ENCODE results near the gene FERMT3.
A peak's percentile ranks its signal among the peaks of the same experiment; 100 is the strongest.
"Not testable (repeated sequence)": the region's sequence is repeated elsewhere in the genome, so short reads cannot be mapped to it uniquely, and the experiment has no call there.

FERMT3 gene

GRCh38 chr11:64206457-64207255, at the start of gene FERMT3:
Gene FERMT3, plus strand, starts transcription at chr11:64206721. Its CDS starts 644 bp downstream, at chr11:64207365.
- peak; percentile 76 for DNase-seq (ENCODE audit: low spot score)

GRCh38 chr11:64157631-64158394, 48.7 kb upstream of the FERMT3 start:
- DNase-seq (ENCODE audit: low spot score), result no peak

DNA sequence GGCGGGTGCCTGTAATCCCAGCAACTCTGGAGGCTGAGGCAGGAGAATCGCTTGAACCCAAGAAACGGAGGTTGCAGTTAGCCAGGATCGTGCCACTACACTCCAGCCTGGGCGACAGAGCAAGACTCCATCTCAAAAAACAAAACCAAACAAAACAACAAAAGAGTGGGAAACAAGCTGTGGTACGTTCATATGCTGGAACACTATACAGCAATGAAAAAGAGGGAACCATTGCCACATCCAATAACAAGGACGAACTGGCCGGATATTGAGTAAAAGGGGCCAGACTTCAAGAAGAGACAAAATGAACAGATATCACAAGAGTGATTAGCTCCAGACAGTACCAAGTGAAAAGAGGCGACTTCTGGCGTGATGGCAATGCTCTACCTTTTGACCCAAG, 45.5 kb upstream of the FERMT3 start:
- DNase-seq (ENCODE audit: low spot score), result no peak

DNA sequence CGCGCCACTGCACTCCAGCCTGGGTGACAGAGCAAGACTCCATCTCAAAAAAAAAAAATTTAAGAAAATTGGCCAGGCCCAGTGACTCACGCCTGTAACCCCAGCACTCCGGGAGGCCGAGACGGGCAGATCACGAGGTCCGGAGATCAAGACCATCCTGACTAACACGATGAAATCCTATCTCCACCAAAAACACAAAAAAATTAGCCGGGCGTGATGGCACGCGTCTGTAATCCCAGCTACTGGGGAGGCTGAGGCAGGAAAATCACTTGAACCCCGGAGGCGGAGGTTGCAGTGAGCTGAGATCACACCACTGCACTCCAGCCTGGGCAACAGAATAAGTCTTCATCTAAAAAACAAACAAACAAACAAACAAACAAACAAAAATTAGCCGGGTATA, 43.8 kb upstream of the FERMT3 start:
- not testable (repeated sequence) for DNase-seq (ENCODE audit: low spot score)

DNA sequence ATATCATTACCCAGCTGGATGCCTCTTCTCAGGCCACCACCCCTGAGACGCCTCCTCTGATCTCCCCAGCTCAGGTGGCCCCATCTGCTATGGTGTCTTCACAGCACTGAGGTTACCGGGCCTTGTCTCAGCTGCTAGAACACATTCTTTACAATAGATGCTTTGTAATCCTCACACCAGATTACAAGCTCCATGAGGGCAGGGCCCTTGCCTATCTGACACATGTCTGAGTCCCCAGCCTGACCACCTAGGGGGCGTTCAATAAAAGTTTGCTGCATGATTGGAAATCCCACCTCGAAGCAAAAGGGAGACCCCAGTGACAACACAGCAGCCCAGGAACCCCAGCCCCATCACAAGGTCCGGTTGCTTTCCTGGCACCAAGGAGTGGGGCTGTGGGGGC, 42.6 kb upstream of the FERMT3 start:
- no peak for DNase-seq (ENCODE audit: low spot score)

DNA sequence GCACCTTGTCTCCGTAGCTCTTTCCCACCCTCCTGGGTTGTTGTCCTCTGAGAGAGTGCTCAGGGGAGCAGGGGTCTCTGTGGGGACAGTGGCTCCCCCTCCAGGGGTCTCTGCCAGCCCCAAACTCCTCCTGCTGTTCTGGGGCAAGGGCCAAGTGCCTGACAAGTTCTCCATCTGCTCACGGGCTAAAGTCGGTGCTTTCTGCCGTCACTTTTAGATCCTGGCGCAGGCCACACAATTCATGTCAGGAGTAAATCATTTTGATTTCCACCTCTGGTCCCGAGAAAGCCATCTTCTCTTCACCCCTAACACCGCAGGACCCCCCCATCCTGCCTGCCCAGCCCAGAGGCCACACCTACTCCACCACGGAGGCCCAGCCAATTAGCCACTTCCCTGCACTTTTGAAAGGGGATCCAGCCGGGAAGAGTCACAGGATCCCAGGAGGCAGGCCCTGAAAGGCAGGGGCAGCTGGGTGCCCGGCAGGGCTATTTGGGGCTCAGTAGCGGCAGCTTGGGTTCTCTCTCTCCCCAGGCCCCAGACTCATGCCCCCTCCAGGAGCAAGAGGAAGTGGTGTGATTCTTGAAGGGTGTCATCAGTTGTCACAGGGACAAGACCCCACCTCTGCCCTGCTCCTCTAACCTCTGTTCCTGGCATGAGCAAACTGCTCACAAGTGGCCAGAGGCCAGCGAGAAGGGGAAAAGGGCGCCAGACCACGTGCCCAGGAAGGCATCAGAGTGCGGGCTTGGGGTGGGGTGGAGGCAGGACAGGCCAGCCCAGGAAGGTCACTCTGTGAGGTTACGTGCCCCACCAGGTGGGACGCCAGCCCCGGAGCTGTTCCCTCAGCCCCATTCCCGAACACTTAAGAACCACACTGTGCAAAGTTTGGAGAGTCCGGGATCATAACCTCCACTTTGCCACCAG, 41.9 kb upstream of the FERMT3 start:
- no peak for DNase-seq (ENCODE audit: low spot score)

- DNase-seq (ENCODE audit: low spot score), result no peak
Measured at GRCh38 chr11:64165481-64165841, 41.1 kb upstream of the FERMT3 start.

DNA sequence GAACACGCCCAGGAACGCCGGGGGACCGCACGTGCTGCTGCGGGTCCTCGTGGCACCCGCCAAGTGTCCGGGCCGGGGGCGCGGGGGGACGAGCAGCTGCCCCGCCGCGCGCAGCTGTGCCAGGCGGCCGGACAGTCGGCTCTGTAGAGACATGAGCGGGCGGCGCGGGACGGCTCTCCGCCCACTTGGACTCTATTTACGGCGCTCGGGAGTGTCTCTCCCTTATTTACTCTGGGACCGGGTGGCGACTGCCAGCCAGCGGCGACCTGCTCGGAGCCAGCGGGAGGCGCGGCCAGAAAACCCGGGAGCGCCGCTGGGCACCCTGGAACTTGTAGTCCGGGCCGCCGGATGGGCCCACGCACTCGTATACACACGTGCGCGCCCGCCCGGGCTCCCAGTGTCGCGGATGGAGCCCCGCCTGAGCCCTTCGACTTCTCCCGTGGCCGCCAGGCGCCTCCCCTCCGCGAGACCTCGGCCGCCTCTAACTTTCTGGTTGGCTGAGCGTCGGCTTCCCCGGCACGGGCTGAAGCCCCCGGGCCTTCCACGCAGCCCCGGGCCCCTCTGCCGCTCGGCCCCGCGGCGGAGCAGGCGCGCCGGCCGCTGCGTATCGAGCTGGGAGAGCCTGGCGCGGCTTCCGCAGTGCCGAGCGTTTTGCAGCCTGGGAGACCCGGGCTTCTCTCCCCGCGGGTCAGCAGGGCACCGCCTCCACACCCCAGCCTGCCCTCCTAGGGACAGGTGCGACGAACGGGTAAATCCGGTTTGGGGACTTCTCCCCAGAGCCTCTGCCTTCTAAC, 40.5 kb upstream of the FERMT3 start, which contains the start of gene MACROD1:
Gene MACROD1, minus strand, starts transcription at position 272 of the 794 bp plus-strand sequence. Its CDS starts 119 bp downstream, at position 153.
- peak; percentile 62 for DNase-seq (ENCODE audit: low spot score)

GRCh38 chr11:64170419-64170818, 36.1 kb upstream of the FERMT3 start:
- DNase-seq (ENCODE audit: low spot score), result no peak

GRCh38 chr11:64173616-64174355, 32.7 kb upstream of the FERMT3 start:
- DNase-seq (ENCODE audit: low spot score), result no peak

DNA sequence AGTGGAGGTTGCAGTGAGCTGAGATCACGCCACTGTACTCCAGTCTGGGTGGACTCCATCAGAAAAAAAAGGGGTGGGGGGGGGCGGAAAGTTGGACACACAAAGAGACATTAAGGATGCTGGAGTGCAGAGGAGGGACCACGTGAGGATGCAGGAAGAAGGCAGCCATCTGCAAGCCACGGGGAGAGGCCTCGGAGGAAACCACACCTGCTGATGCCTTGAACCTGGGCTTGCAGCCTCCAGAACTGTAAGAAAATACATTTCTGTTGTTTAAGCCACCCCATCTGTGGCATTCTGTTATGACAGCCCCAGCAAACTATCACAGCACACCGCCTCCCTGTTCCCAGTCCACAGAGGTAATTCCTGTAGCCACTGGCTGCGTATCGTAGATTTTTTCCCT, 29.8 kb upstream of the FERMT3 start:
- no peak for DNase-seq (ENCODE audit: low spot score)

DNA sequence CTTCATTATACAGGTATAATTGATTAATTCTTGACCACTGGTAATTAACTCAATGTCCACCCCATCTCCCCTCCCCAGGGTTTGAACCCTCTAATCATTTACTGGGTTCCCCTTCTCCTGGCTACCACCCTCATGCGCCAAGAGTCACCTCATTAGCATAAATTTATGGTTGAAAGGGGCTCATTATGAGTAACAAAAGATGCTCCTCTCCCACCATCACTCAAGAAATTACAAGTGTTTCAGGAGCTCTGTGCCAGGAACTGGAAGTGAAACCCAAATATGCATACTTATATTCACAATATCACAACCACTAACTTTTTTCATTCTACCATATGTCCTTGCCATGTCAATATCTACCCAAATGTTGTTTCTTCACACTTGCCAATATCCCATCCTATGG, 28.3 kb upstream of the FERMT3 start:
- DNase-seq (ENCODE audit: low spot score), result no peak

- DNase-seq (ENCODE audit: low spot score), result no peak
Measured at GRCh38 chr11:64178951-64179639, 27.4 kb upstream of the FERMT3 start.

GRCh38 chr11:64180891-64181290, 25.6 kb upstream of the FERMT3 start:
- DNase-seq (ENCODE audit: low spot score), result no peak

DNA sequence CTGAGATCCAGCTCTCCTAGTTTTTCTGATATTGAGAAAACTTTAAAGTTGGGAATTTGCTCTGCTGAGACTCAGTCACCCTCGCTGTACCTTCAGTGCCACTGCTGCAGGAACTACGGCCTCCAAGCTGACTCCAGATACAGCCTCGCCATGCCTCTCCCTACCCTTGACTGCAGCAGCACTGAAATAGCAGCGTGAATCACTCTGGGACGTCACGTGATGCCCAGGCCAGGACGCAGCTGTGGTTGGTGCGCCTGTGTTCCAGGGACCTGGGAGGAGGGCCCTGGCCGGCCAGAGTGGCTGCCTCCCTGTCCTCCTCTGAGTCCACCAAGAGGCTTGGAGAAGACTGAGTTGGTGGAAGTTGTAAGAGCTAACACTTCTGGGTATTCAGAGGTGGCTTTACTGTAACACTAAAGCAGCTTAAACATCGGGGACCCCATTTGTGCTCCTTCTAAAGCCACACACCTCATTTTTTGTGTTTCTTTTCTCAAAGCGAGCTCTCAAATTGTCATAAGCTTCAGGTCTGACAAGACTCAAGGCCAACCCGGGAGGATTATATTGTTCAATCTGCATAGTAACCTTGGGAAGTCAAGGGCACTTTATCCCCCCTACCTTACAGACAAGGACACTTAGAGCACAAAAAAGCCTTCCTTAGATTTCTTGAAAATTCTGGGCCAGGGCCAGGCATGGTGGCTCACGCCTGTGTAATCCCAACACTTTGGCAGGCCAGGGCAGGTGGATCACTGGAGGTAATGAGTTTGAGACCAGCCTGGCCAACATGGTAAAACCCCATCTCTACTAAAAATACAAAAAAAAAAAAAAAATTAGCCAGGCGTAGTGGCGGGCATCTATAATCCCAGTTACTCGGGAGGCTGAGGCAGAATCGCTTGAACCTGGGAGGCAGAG, 24.8 kb upstream of the FERMT3 start:
- peak; percentile 68 for DNase-seq (ENCODE audit: low spot score)

DNA sequence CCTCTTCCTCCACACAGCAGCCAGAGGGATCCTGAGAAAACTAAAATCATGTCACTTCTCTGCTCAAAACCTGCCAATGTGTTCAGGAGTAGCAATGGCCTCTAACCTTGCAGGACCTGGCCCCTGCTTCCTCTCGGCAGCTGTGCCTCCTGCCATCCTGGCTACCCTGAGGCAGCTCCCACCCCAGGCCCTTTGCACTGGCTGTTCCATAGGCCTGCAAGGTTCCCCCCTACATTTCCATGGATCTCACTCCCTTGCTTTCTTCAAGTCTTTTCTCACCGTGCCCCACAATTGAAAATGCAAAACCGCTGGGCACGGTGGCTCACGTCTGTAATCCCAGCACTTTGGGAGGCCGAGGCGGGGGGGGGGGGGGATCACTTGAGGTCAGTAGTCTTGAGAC, 22.6 kb upstream of the FERMT3 start:
- no peak for DNase-seq (ENCODE audit: low spot score)

GRCh38 chr11:64185175-64185692, 21.3 kb upstream of the FERMT3 start:
- DNase-seq (ENCODE audit: low spot score), result peak; percentile 88

DNA sequence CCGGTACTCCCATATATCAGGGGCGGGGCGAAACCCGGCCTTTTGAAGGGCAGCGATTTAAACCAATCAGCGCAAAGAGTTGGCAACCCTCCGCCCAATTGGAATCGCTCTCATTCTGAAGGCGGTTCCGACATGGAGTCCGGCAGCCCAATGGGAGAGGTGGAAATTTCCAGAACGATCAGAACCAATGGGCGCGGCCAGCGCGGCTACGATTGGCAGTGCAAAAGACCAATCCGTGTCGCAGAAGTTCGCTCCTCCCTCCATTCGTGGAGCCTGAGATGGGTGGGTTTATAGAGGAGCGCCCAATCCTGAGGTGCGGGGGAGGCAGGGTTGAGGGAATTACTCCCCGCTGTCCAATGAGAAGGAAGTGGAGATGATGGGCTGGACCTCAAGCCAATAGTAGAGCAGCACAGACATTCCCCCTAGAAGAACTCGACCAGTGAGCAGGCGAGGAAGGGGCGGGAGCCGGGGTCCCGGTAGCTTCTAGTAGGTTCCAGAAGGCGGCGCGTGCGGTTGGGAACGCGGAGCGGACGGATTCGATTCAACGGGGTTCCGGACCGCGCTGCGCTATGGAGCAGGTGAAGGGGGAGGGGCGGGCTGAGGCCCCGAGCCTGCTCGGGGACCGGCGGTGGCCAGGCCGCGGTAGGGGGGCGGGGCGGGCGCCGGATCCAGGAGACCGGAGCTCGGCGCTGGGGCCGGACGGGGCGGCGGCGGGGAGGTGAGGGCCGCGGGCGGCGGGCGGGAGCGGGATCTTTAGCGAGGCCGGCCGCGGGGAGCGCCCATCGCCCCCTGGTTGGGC, 20.6 kb upstream of the FERMT3 start, which contains the start of gene STIP1:
Gene STIP1, plus strand, starts transcription at position 479 of the 799 bp plus-strand sequence. Its CDS starts 91 bp downstream, at position 570.
- peak; percentile 100 for DNase-seq (ENCODE audit: low spot score)
